ENCODE data around the gene MYRIP.

MYRIP gene

GRCh38 chr3:40102182-40102581 is 292.8 kb downstream of the MYRIP start:
- no peak overlapping the region for H3K4me3 ChIP-seq (replicated peaks; ENCODE audit: low read depth, low read length)

GRCh38 chr3:40103829-40104228 is 294.4 kb downstream of the MYRIP start:
- no peak for TF ChIP-seq CTCF (IDR thresholded peaks at IDR 0.05; ENCODE audit: low read depth, low read length, missing control alignments)
- no peak overlapping the region for H3K4me3 ChIP-seq (replicated peaks; ENCODE audit: low read depth, low read length)

More at GRCh38 chr3:40102182-40102581, 292.8 kb downstream of the MYRIP start:
- TF ChIP-seq CTCF (IDR thresholded peaks at IDR 0.05; ENCODE audit: low read depth, low read length, missing control alignments) = no peak
- no peak for DNase-seq (ENCODE audit: extremely low read depth, low read depth)

GRCh38 chr3:40104441-40104840 is 295.0 kb downstream of the MYRIP start:
- DNase-seq (ENCODE audit: extremely low read depth, low read depth) = no peak
- TF ChIP-seq CTCF (IDR thresholded peaks at IDR 0.05; ENCODE audit: low read depth, low read length, missing control alignments) = no peak

More at GRCh38 chr3:40103829-40104228, 294.4 kb downstream of the MYRIP start:
- no peak for DNase-seq (ENCODE audit: extremely low read depth, low read depth)

GRCh38 chr3:40108643-40109042 is 299.2 kb downstream of the MYRIP start:
- DNase-seq (ENCODE audit: extremely low read depth, low read depth) = no peak
- no peak for TF ChIP-seq CTCF (IDR thresholded peaks at IDR 0.05; ENCODE audit: low read depth, low read length, missing control alignments)
- H3K4me3 ChIP-seq (replicated peaks; ENCODE audit: low read depth, low read length) = no peak overlapping the region

More at GRCh38 chr3:40104441-40104840, 295.0 kb downstream of the MYRIP start:
- no peak overlapping the region for H3K4me3 ChIP-seq (replicated peaks; ENCODE audit: low read depth, low read length)

- no peak for DNase-seq (ENCODE audit: extremely low read depth, low read depth)
- peak; percentile 59 for TF ChIP-seq CTCF (IDR thresholded peaks at IDR 0.05; ENCODE audit: low read depth, low read length, missing control alignments)
- no peak overlapping the region for H3K4me3 ChIP-seq (replicated peaks; ENCODE audit: low read depth, low read length)
These were observed 300.5 kb downstream of the MYRIP start for GRCh38 chr3:40109641-40110490.

- no peak for DNase-seq (ENCODE audit: extremely low read depth, low read depth)
- TF ChIP-seq CTCF (IDR thresholded peaks at IDR 0.05; ENCODE audit: low read depth, low read length, missing control alignments) = no peak
- no peak overlapping the region for H3K4me3 ChIP-seq (replicated peaks; ENCODE audit: low read depth, low read length)
These were observed 307.2 kb downstream of the MYRIP start for GRCh38 chr3:40116478-40117177.
